T-helper 2 cell treated with Interferon-gamma antibody and Interleukin-4, amounts not matched to agents 100 ng/mL and 5 ng/mL, for 36 hours (primary cell): Measurements from ENCODE around the gene BEND7. TPM values are rescaled to one million over a fixed set of nuclear protein-coding genes. Genes with fewer than 3 reads are reported as not detected.
"Not testable (repeated sequence)": the region's sequence is repeated elsewhere in the genome, so short reads cannot be mapped to it uniquely, and the experiment has no call there.

Experiments
- intact Hi-C: fragments of 100-400 bp; cut with micrococcal nuclease; formaldehyde crosslinking; loops from one replicate; pipeline ENCODE4 v1.15.1; 2023
- total RNA-seq: library from RNA; stranded (reverse); gene quantifications from 2 replicates; pipeline ENCODE4 v1.2.3, GENCODE V29; 2022

Gene BEND7
- total RNA-seq, 1 donor from 2014 or later = not detected

DNA sequence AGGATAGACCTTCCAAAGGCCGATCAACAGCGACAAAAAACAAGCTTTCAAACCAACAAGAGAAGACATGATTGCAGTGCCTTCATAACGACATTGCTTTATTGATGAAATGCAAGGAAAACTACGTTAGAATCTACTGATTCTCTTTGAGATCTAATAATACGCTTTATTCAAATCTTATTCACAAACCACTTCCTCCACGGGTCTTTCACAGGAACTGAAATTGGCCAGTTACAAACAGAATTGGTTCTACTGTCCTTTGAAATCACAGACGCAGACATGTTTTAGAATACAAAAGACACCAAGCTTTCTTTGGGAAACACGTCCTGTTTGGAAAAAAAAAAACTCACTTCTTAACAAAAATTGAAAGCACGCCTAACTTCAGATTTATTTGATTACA lies 106.0 kb downstream of the BEND7 start:
- intact Hi-C loops = no loop called here

DNA sequence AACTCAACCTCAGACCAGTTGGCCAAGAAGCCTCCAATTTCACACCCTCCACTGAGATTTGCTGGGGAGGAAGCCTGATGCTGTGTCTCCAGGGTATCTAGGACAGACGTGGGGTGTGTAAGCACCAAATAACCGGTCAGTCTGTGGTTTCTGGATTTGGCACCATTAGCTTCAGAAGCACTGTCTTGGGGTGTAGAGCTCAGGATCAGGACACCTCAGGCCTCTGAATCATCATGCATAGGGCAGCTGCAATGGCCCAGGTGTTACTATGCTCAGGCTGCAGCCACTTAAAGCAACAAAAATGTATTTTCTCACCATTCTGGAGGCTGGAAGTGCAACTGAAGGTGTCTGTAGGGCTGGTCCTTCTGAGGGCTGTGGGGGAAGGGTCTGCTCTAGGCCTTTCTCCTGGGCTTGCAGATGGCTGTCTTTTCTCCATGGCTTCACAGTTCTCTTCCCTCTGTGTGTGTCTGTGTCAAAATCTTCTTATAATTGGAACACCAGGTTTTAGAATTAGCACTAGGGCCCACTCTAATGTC lies 107.4 kb downstream of the BEND7 start:
- intact Hi-C loops = no loop called here

DNA sequence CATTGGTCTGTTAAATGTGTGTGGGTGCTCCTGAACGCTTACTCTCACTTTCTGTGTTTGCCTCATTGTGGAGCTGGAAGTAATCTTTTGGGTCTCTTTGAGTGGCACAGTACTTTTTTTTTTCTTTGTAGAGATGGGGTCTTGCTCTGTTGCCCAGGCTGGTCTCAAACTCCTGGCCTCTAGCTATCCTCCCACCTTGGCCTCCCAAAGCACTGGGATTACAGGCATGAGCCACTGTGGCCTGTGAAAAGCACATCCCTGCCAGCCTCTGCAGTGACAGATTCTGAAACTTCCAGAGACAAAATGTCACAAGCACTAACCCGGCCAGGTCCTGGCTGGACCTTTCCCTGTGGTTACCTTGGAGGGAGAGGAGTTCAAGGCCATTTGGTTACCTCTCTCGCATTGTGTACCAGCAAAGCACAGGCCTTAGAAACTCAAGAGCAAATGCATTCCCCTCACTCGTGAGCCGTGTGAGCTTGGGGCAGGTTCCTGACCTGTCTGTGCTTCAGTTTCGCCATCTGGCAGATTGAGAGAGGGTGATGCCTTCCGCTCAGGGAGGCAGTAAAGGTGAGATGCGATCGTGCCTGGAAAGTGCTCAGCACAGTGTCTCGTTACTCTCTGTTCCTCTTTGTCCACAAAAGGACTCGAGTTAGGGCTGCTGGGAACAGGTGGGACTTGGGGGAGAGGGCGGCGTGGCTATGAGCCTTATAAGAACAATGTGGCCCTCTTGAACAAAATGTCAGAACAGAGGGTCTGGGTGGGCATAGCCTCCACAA lies 108.1 kb downstream of the BEND7 start:
- intact Hi-C loops = no loop called here

DNA sequence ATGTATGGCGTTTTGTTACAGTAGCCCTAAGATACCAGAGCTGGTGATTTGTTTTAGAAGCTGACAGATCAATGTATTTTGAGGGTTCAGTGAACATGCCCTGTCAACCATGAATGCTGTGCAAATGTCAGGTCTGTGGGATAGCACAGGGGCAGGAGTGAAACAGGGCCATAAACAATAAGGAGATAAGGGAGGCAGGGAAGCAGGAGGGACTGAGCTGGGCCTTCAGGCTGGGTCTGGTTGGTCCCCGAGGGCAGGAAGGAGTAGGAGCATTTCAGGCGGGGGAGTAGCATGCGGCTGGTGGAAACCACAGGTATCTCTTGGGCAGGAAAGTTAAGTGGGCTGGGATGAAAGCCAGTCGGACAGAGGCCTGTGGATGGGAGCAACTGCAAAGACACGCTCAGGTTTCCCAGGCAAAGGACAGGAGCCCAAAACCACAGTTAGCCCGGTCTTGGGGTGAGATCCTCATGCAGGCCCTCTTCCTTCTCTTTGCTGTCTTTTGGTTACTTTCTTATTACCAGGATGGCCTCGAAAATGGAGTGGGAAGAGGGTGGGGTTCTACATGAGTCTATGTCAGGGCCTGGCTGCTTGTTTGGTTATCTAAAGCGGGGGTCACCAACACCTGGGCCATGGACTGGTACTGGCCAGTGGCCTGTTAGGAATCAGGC lies 111.2 kb downstream of the BEND7 start:
- intact Hi-C loops = no loop called here

DNA sequence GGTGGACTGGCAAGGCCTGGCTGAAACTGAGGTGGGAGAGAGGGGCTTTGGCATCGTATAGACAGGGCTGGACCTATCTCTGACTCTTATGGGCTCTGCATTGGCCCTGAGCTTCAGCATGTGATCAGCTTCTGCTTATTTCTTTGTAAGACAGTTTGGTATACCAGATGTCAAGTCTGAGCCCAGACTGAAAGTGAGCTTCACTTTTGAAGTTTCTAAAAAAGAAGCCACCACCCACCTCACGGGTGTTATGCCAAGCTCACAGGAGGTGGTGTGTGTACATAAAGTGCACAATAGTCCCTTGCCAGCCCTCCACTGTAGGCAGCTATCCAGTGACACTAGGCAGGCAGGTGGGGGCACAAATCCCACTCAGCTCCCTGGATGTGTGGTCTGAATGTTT lies 112.1 kb downstream of the BEND7 start:
- intact Hi-C loops = no loop called here

DNA sequence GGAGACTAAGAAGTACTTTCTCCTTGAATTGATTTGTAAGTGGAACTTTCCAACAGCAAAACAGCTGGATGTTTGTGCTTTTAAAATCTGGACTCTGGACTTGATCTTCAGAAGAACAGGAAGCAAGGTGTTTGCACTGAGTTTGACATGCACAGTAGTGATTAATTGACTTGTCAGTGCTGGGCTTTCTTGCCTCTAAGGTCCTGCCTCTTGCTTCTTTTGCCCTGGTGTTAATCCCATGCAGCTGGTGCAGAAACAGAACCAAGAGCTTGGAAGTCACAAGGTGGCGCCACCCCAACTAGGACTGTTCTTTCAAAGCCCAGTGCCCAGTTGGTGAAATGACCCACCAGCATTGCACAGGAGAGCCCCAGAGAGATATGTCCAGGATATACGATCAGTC lies 114.0 kb downstream of the BEND7 start:
- intact Hi-C loops = no loop called here

DNA sequence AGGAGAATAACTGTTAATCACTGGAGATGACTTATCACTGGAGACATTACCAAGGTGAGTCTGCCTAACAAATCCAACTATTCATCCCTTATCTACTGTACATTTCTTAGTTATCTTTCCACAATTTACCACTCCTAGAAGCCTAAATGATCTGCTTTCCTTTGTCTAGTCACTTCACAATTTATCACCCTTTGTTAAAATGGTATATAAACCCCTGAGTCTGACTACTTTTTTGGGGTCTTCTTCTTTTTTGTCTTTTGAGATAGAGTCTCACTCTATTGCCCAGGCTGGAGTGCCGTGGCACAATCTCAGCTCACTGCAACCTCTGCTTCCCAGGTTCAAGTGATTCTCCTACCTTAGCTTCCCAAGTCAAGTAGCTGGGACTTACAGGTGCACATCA lies 114.7 kb downstream of the BEND7 start:
- intact Hi-C loops = no loop called here

DNA sequence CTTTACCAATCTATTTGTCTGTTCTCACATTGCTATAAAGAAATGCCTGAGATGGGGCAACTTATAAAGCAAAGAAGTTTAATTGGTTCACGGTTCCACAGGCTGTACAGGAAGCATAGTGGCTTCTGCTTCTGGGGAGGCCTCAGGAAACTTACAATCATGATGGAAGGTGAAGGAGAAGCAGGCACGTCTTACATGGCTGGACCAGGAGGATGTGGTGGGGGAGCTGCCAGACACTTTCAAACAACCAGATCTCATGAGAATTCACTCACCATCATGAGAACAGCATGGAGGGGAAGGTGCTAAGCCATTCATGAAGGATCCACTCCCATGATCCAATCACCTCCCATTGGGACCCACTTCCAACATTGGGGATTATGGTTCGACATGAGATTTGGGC lies 115.9 kb downstream of the BEND7 start:
- intact Hi-C loops = no loop called here

DNA sequence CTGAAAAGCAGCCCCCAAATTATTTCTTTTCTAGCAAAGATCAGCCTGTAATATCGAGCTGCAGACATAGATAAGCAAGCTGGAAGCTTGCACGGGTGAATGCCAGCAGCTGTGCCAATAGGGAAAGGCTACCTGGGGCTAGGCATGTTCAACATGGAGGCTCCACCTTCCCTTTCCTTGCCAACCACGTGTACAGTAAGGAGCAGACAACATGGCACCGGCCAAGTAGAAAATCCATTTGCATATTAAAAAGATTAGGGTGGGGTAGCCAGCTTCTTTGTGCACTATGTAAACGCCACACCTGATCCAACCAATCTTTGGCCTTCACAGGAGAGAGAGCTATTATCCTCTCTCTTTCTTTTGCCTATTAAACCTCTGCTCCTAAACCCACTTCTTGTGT lies 124.0 kb downstream of the BEND7 start:
- intact Hi-C loops = no loop called here

DNA sequence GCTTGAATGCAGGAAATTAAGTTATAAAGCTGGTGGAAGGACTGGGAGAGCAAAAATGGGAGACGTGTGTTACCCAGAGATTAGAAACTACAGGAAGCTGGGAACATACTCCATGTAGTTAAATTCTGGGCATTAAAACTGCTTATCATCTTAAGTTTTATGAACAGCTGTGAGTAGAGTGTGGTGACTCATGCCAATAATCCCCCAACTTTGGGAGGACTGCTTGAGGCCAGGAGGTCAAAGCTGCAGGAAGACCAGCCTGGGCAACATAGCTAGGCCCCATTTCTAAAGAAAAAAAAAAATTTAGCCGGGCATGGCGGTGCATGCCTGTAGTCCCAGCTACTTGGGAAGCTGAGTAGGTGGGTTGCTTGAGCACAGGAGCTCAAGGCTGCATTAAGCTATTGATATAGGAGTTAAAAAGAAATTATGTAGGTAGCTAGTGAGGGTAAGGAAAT lies 124.5 kb downstream of the BEND7 start:
- intact Hi-C loops = no loop called here

DNA sequence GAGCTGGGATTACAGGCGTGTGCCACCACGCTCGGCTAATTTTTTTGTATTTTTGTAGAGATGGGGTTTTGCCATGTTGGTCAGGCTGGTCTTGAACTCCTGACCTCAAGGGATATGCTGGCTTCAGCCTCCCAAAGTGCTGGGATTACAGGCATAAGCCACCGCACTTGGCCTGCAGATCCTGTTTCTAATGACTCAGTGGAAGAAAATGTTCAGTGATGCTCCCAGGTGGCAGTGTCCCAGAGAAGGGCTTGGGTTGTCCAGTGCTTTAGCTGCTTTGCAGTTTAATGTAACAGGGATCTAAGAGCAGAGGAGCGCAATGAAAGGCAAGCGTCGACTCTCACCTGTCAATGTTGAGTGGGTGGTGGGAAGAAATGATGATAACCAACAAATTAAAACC lies 125.4 kb downstream of the BEND7 start:
- intact Hi-C loops = not testable (repeated sequence)

DNA sequence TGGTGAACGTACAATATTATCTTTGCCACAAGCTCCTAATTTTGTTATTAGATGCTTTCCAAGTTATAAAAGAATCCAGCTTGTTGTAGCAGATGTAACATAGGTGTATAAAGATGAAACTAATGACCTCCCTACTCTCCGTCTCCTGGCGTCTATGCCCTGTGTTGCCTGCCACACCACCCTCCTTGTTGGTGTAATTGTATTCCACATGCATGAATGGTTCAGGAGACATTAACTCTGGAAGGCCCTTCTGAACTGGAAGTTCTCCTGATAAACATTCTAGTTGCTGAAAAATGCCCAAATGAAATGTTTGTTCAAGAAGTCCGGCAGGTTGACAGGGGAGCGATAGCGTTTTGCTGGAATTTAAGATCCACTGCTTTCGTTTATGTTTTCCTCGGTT lies 126.8 kb downstream of the BEND7 start:
- intact Hi-C loops = no loop called here

DNA sequence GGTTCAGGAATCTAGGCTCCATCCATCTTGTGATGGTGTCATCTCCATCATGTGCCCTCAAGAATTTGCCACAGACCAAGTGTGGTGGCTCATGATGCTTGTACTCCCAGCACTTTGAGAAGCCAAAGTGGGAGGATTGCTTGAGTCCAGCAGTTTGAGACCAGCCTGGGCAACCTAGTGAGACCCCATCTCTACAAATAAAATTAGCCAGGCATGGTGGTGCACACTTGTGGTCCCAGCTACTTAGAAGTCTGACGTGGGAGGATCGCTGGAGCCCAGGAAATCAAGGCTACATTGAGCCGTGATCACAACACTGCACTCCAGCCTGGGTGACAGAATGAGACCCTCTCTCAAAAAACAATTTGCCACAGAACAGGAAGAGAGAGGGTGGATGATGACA lies 127.7 kb downstream of the BEND7 start:
- intact Hi-C loops = no loop called here

DNA sequence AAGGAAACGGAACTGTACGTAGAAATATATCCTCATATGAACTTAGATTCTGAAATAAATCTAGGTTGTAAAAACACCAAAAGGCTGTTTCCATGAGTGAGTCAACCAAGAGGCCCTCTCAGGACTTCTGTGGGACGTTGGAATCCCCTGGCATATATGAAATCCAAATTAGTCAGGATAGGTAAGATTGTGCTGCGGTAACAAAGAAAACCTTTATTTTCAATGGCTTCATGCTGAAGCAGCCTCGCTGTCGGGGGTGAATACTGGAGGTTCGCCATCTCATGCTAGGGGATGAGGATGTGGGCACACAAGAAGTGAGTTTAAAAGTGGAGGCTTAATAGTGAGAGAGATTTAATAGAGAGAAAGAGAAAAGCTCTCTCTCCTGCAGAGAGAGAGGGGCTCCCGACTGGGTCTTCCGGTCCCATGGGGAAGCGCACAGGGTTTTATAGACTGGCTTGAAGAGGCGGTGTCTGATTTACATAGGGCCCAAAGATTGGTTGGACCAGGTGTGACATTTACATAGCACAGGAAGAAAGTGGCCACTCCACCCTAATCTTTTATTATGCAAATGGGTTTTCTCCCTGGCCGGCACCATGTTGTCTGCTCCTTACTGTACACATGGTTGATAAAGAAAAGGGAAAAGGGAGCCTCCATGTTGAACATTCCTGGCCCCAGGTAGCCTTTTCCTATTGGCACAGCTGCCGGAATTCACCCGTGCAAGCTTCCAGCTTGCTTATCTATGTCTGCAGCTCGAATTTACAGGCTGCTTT lies 128.4 kb downstream of the BEND7 start:
- intact Hi-C loops = no loop called here

DNA sequence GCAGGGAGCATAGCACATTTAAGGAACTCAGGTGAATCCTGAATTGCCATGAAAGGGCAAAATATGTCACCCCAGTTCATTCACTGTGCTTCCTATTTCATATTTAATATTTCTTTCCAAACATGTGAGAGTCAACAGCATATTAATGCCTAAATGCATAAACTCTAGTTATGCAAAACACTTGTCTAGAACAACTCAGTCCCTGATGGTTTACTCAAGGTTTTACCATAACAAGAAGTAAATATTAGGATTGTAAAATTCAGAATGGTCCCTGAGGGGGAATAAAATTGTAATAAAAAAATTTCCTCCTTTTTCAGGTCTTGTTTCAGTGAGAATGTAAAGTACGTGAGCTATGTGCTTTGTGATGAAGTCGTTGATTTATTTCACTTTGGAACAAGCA lies 129.1 kb downstream of the BEND7 start:
- intact Hi-C loops = no loop called here

DNA sequence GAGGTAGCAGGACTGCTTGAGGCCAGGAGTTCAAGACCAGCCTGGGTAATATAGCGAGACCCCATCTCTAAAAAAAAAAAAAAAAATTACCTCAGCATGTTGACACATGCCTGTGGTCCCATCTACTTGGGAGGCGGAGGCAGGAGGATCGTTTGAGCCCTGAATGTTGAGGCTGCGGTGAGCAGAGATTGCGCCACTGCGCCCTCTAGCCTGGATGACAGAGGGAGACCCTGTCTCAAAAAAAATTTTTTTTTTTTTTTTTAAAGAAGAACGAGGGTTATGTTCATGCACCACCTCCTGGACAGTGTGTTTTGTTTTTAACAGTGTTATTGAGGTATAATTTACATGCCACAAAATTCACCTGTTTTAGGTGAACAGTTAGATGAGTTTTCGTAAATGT lies 129.6 kb downstream of the BEND7 start:
- intact Hi-C loops = no loop called here

DNA sequence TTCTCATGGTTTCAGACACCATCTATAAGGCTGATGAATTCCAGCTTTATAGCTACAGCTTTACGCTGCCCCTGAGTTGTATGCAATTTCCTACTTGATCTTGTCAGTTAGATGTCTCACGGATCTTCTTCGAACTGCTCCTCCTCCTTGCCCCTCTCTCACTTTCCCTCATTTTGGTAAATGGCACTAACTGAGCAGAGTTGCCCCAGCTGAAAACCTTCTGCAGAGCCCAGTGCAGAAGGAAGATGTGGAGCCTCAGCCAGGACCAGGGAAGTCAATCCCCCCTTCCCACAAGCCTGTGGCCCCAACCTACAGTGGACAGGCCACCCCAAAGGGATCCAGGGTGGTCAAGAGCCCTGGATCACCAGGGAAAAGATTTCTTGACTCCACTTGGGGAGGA lies 131.8 kb downstream of the BEND7 start:
- intact Hi-C loops = no loop called here

DNA sequence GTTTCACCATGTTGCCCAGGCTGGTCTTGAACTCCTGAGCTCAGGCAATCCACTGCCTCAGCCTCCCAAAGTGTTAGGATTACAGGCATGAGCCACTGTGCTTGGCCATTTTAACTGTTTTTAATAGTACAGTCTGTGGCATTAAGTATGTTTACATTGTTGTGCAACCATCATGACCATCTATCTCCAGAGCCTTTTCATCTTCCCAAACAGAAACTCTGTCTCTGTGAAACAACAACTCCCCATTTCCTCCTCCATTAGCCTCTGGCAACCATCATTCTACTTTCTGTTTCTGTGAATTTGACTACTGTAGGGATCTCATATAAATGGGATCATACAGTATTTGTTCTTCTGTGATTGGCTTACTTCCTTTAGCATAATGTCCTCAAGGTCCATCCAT lies 132.4 kb downstream of the BEND7 start:
- intact Hi-C loops = no loop called here

DNA sequence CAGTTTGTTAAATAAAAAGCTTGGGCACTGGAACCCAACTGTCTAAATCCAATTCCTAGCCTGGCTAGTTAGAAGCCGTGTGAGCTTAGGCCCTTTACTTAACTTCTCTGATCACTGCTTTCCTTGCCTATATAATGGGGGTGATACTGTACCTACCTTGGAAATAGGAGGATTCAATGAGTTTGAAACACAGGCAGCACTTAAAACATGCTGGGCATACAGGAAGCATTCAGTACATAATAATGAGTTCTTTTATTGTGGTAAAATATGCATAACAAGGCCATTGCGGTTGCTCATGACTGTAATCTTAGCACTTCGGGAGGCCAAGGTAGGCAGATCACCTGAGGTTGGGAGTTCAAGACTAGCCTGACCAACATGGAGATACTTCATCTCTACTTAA lies 133.3 kb downstream of the BEND7 start:
- intact Hi-C loops = no loop called here

DNA sequence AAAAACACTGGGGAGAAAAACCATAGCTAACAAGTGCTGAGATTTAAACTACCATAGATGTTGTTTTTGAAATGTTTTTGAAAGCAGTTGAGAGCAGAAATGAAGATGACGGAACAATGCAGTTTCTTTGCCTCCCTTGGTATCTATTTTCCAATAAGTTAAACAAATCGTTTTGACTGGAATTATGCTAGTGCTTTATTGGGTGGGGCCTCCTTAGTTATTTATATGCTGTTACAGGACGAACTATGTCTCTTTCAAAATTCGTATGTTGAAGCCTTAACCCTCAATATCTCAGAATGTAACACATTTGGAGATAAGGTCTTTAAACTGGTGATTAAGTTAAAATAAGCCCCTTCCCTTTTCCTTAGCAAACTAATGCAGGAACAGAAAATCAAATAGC lies 135.2 kb downstream of the BEND7 start:
- intact Hi-C loops = no loop called here

DNA sequence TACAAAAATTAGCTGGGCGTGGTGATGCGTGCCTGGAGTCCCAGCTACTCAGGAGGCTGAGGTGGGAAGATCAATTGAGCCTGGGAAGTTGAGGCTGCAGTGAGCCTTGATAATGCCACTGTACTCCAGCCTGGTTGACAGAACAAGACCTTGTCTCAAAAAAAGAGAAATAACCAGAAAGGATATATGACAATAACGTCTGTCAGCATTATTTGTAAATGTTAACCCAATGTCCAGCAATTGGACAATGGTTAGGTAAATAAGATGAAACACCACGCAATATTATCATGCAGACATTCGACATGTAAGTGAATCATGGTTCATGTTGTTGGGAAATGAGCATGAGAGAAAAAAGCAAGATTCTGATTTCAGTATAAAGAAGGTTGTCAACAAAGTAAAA lies 136.1 kb downstream of the BEND7 start:
- intact Hi-C loops = no loop called here
